ENCODE data around the gene MYH9. TPM values are rescaled to one million over a fixed set of nuclear protein-coding genes. Genes with fewer than 3 reads are reported as not detected.

The MYH9 gene
- total RNA-seq, 1 experiment from 2014 or later, result 758 TPM

GRCh38 chr22:36320553-36320952 is 67.2 kb downstream of the MYH9 start:
- Histone ChIP-seq H2AFZ (no peak overlapping the region), H3K4me2 (no peak overlapping the region), H3K9me2 (ENCODE audit: insufficient read depth) (no peaks in the 10 kb centered on the region), H3K27me3 (ENCODE audit: insufficient read depth, low read depth) (no peaks in the 10 kb centered on the region), H3K36me3 (ENCODE audit: low read depth) (peaks cover 87% of the 10 kb centered on the region), H3K4me1 (replicated peaks; ENCODE audit: insufficient read depth) (no peaks in the 10 kb centered on the region), H3K79me2 (ENCODE audit: low read depth) (peaks cover 42% of the 10 kb centered on the region), H3F3A (ENCODE audit: insufficient read depth, low read depth) (peaks cover 98% of the 10 kb centered on the region), H3K4me3 (no peak overlapping the region), H3K27ac (no peak overlapping the region), H4K20me1 (ENCODE audit: insufficient read depth) (peaks cover 45% of the 10 kb centered on the region), H3K9me3 (ENCODE audit: insufficient read depth, low read depth) (no peaks in the 10 kb centered on the region)
- no peak for DNase-seq
- TF ChIP-seq EZH2 (IDR thresholded peaks at IDR 0.05; ENCODE audit: low read depth) (no peak), CTCF (conservative IDR thresholded peaks at IDR 0.05) (no peak)
- intact Hi-C loops (cut with micrococcal nuclease; ENCODE audit: unreplicated experiment), result no loop called here
- CTCF ChIA-PET, result interaction anchor here (0.7 kb wide), 1 partner anchor 8 kb away, joined by 3 read pairs; no protein-coding TSS in a partner anchor
- BruUV-seq (replicated peaks), result no TSS peak
- POLR2A ChIA-PET (ENCODE audit: unreplicated experiment), result interaction anchor here (0.6 kb wide), 1 partner anchor 141 kb away, joined by 7 read pairs; no protein-coding TSS in a partner anchor

GRCh38 chr22:36319595-36320497 is 67.9 kb downstream of the MYH9 start:
- CTCF ChIA-PET, result interaction anchor here (0.7 kb wide), 1 partner anchor 151 kb away, joined by 3 read pairs; no protein-coding TSS in a partner anchor
- Histone ChIP-seq H3K36me3 (ENCODE audit: low read depth) (peaks cover 88% of the 10 kb centered on the region), H3K9me3 (ENCODE audit: insufficient read depth, low read depth) (no peaks in the 10 kb centered on the region), H3K27me3 (ENCODE audit: insufficient read depth, low read depth) (no peaks in the 10 kb centered on the region), H3K27ac (no peak overlapping the region), H3K9me2 (ENCODE audit: insufficient read depth) (no peaks in the 10 kb centered on the region), H3K4me3 (no peak overlapping the region), H3K4me2 (no peak overlapping the region), H3F3A (ENCODE audit: insufficient read depth, low read depth) (peaks cover 98% of the 10 kb centered on the region), H4K20me1 (ENCODE audit: insufficient read depth) (peaks cover 47% of the 10 kb centered on the region), H3K79me2 (ENCODE audit: low read depth) (peaks cover 36% of the 10 kb centered on the region), H2AFZ (no peak overlapping the region), H3K4me1 (replicated peaks; ENCODE audit: insufficient read depth) (no peaks in the 10 kb centered on the region)
- POLR2A ChIA-PET (ENCODE audit: unreplicated experiment), result no interaction called here
- BruUV-seq (replicated peaks), result no TSS peak
- TF ChIP-seq EZH2 (IDR thresholded peaks at IDR 0.05; ENCODE audit: low read depth), result no peak
- TF ChIP-seq CTCF (conservative IDR thresholded peaks at IDR 0.05), result no peak
- no peak for DNase-seq
- intact Hi-C loops (cut with micrococcal nuclease; ENCODE audit: unreplicated experiment), result no loop called here

- Histone ChIP-seq H3K27ac (no peak overlapping the region; the same call in 1 of the 2 replicates), H3K36me3 (ENCODE audit: low read depth) (peaks cover 86% of the 10 kb centered on the region)
Measured at GRCh38 chr22:36318442-36318841, 69.3 kb downstream of the MYH9 start.

More at GRCh38 chr22:36318442-36318841, 69.3 kb downstream of the MYH9 start:
- Histone ChIP-seq H4K20me1 (ENCODE audit: insufficient read depth) (peaks cover 52% of the 10 kb centered on the region), H3K9me2 (ENCODE audit: insufficient read depth) (no peaks in the 10 kb centered on the region), H3K79me2 (ENCODE audit: low read depth) (peaks cover 25% of the 10 kb centered on the region), H3K4me1 (replicated peaks; ENCODE audit: insufficient read depth) (no peaks in the 10 kb centered on the region), H3K27me3 (ENCODE audit: insufficient read depth, low read depth) (no peaks in the 10 kb centered on the region), H3F3A (ENCODE audit: insufficient read depth, low read depth) (peaks cover 98% of the 10 kb centered on the region), H3K4me3 (no peak overlapping the region), H2AFZ (no peak overlapping the region), H3K9me3 (ENCODE audit: insufficient read depth, low read depth) (no peaks in the 10 kb centered on the region), H3K4me2 (no peak overlapping the region)
- no peak for DNase-seq
- POLR2A ChIA-PET (ENCODE audit: unreplicated experiment), result no interaction called here
- CTCF ChIA-PET, result interaction anchor here (0.7 kb wide), 1 partner anchor 168 kb away, joined by 4 read pairs; no protein-coding TSS in a partner anchor
- intact Hi-C loops (cut with micrococcal nuclease; ENCODE audit: unreplicated experiment), result no loop called here
- no TSS peak for BruUV-seq (replicated peaks)
- TF ChIP-seq EZH2 (IDR thresholded peaks at IDR 0.05; ENCODE audit: low read depth), result no peak
- no peak for TF ChIP-seq CTCF (conservative IDR thresholded peaks at IDR 0.05)
